ENCODE results near the gene KLHL3. TPM values are rescaled to one million over a fixed set of nuclear protein-coding genes. Genes with fewer than 3 reads are reported as not detected.

The KLHL3 gene
- total and polyA plus RNA-seq, 4 donors: 0.91 to 8.8 (median 3.7) TPM

GRCh38 chr5:137760294-137760693, 24.4 kb upstream of the KLHL3 start:
- Histone ChIP-seq H3K4me3 (ENCODE audit: low read depth in 1 of 3, low read length in 3 of 3) (no peak overlapping the region), H3K9ac (ENCODE audit: low read depth in 1 of 2, low read length in 2 of 2) (no peak overlapping the region), H3K9me3 (ENCODE audit: control insufficient read depth in 4 of 4, low read length in 3 of 4) (no peaks in the 10 kb centered on the region), H3K36me3 (ENCODE audit: control insufficient read depth in 4 of 4, insufficient read depth in 3 of 4, low read depth in 1 of 4, low read length in 3 of 4) (no peaks in the 10 kb centered on the region), H3K4me1 (ENCODE audit: control insufficient read depth in 4 of 4, insufficient read depth in 4 of 4, low read length in 3 of 4) (no peaks in the 10 kb centered on the region), H3K27ac (ENCODE audit: low read depth in 1 of 2, low read length in 2 of 2) (no peak overlapping the region), H3K27me3 (ENCODE audit: control insufficient read depth in 4 of 4, insufficient read depth in 4 of 4, low read length in 3 of 4) (no peaks in the 10 kb centered on the region)
- no peak for DNase-seq (ENCODE audit: low spot score)
- no peak for TF ChIP-seq FOXA2 (IDR thresholded peaks at IDR 0.05)
- TF ChIP-seq REST (IDR thresholded peaks at IDR 0.05): no peak
- no peak for TF ChIP-seq EGR1 (IDR thresholded peaks at IDR 0.05; ENCODE audit: low read depth in 2 of 2)
- no peak for TF ChIP-seq ZBTB33 (IDR thresholded peaks at IDR 0.05)
- TF ChIP-seq, protein P1, sequence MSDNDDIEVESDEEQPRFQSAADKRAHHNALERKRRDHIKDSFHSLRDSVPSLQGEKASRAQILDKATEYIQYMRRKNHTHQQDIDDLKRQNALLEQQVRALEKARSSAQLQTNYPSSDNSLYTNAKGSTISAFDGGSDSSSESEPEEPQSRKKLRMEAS (IDR thresholded peaks at IDR 0.05): no peak
- no peak for TF ChIP-seq SP1 (IDR thresholded peaks at IDR 0.05)
- no peak for TF ChIP-seq HNF4G (IDR thresholded peaks at IDR 0.05)
- TF ChIP-seq GABPA (IDR thresholded peaks at IDR 0.05 in 1 of 2, conservative IDR thresholded peaks at IDR 0.05 in 1 of 2): no peak
- no peak for TF ChIP-seq HNF4A (conservative IDR thresholded peaks at IDR 0.05)
- no peak for TF ChIP-seq JUND (IDR thresholded peaks at IDR 0.05)
- TF ChIP-seq ATF3 (IDR thresholded peaks at IDR 0.05): no peak
- TF ChIP-seq RAD21 (IDR thresholded peaks at IDR 0.05): no peak
- no peak for TF ChIP-seq FOXA1 (IDR thresholded peaks at IDR 0.05)
- TF ChIP-seq NR2F2 (IDR thresholded peaks at IDR 0.05): no peak
- TF ChIP-seq, protein P2, sequence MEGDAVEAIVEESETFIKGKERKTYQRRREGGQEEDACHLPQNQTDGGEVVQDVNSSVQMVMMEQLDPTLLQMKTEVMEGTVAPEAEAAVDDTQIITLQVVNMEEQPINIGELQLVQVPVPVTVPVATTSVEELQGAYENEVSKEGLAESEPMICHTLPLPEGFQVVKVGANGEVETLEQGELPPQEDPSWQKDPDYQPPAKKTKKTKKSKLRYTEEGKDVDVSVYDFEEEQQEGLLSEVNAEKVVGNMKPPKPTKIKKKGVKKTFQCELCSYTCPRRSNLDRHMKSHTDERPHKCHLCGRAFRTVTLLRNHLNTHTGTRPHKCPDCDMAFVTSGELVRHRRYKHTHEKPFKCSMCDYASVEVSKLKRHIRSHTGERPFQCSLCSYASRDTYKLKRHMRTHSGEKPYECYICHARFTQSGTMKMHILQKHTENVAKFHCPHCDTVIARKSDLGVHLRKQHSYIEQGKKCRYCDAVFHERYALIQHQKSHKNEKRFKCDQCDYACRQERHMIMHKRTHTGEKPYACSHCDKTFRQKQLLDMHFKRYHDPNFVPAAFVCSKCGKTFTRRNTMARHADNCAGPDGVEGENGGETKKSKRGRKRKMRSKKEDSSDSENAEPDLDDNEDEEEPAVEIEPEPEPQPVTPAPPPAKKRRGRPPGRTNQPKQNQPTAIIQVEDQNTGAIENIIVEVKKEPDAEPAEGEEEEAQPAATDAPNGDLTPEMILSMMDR (IDR thresholded peaks at IDR 0.05; ENCODE audit: low read depth, low read length, missing input control): no peak
- no peak for TF ChIP-seq YY1 (IDR thresholded peaks at IDR 0.05)
- 99% methylated on average over 4 of the region's 4 CpGs for WGBS

All from liver (tissue), 9 donors.